GM19193 (cell line): ENCODE measurements around the gene FTCDNL1.

Experiments used
- POLR2A ChIP-seq: IDR thresholded peaks from 4 replicates; pipeline ENCODE4 v1.6.1; 2011; ENCODE audit not compliant: insufficient read depth, insufficient read length; ENCODE audit errors: extremely low read depth

Gene FTCDNL1

GRCh38 chr2:199812493-199812892 is 38.5 kb downstream of the FTCDNL1 start:
- no peak for TF ChIP-seq POLR2A

- no peak for TF ChIP-seq POLR2A
Measured at GRCh38 chr2:199811346-199811745, 39.6 kb downstream of the FTCDNL1 start.

- TF ChIP-seq POLR2A: no peak
Measured at GRCh38 chr2:199810422-199811171, 40.4 kb downstream of the FTCDNL1 start.

GRCh38 chr2:199807966-199808365 is 43.0 kb downstream of the FTCDNL1 start:
- TF ChIP-seq POLR2A: no peak

GRCh38 chr2:199806179-199806578 is 44.8 kb downstream of the FTCDNL1 start:
- no peak for TF ChIP-seq POLR2A

- no peak for TF ChIP-seq POLR2A
Measured at GRCh38 chr2:199804831-199805230, 46.2 kb downstream of the FTCDNL1 start.

- no peak for TF ChIP-seq POLR2A
Measured at GRCh38 chr2:199798831-199799580, 52.0 kb downstream of the FTCDNL1 start.

GRCh38 chr2:199797431-199798403 is 53.3 kb downstream of the FTCDNL1 start:
- no peak for TF ChIP-seq POLR2A

- no peak for TF ChIP-seq POLR2A
Measured at GRCh38 chr2:199792381-199792780, 58.6 kb downstream of the FTCDNL1 start.

GRCh38 chr2:199791326-199791725 is 59.7 kb downstream of the FTCDNL1 start:
- no peak for TF ChIP-seq POLR2A

GRCh38 chr2:199784512-199784911 is 66.5 kb downstream of the FTCDNL1 start:
- no peak for TF ChIP-seq POLR2A

- TF ChIP-seq POLR2A: no peak
Measured at GRCh38 chr2:199779589-199779988, 71.4 kb downstream of the FTCDNL1 start.

GRCh38 chr2:199778655-199779054 is 72.3 kb downstream of the FTCDNL1 start:
- TF ChIP-seq POLR2A: no peak

- TF ChIP-seq POLR2A: no peak
Measured at GRCh38 chr2:199777916-199778315, 73.1 kb downstream of the FTCDNL1 start.

GRCh38 chr2:199777315-199777714 is 73.7 kb downstream of the FTCDNL1 start:
- TF ChIP-seq POLR2A: no peak

GRCh38 chr2:199775267-199775666 is 75.7 kb downstream of the FTCDNL1 start:
- no peak for TF ChIP-seq POLR2A
